SK-N-SH (cell line): ENCODE results near the gene SPOCK1. TPM values are rescaled to one million over a fixed set of nuclear protein-coding genes. Genes with fewer than 3 reads are reported as not detected.
A peak's percentile ranks its signal among the peaks of the same experiment; 100 is the strongest.

Experiments
- CTCF ChIA-PET: fragments of 300-600, 350-600 bp; formaldehyde crosslinking; extraction: SDS; loops from one replicate; lab custom pipeline; 2021; lab: Yijun Ruan, JAX
- POLR2A ChIA-PET: fragments of 350-600 bp; sonication (Branson Sonifier 250); formaldehyde crosslinking; extraction: SDS; loops from one replicate; lab custom pipeline; 2020; ENCODE audit warnings: antibody characterized with exemption, inconsistent platforms; lab: Yijun Ruan, JAX
- DNase-seq: peaks from one replicate; pipeline ENCODE4 v3.0.0; 2012
- H2AFZ ChIP-seq: fragments of 200-600 bp; sonication (generic); 2 replicates; pipeline ENCODE4 v1.8.1; 2016; ENCODE audit warnings: antibody characterized with exemption, mild to moderate bottlenecking, low read depth
- H3F3A ChIP-seq: fragments of 200-600 bp; sonication (generic); replicated peaks from 2 replicates; pipeline ENCODE3; 2016; ENCODE audit warnings: antibody characterized with exemption, mild to moderate bottlenecking; ENCODE audit not compliant: insufficient read depth
- H3K27ac ChIP-seq, 2 experiments: fragments of 200-500 bp in 1 of 2; fragments of 200-600 bp in 1 of 2; sonication (Bioruptor generic) in 1 of 2; sonication (generic), shearing (Covaris generic) in 1 of 2; 2 replicates each; pipeline versions ENCODE4 v1.5.1 to v1.6.1; 2014 to 2016; ENCODE audit warnings: low read depth in 2 of 2, inconsistent platforms in 1 of 2, low read length in 1 of 2, mild to moderate bottlenecking in 1 of 2, mixed read lengths in 1 of 2
- H3K27me3 ChIP-seq: fragments of 200-600 bp; sonication (generic), shearing (Covaris generic); 2 replicates; pipeline ENCODE4 v1.6.1; 2016; ENCODE audit warnings: mixed run types; ENCODE audit not compliant: insufficient read depth
- H3K36me3 ChIP-seq, 2 experiments: fragments of 200-500 bp in 1 of 2; fragments of 200-600 bp in 1 of 2; sonication (Bioruptor generic) in 1 of 2; sonication (generic) in 1 of 2; replicated peaks in 1 of 2; 2 replicates each; pipeline versions ENCODE3 to v1.5.1; 2014 to 2016; ENCODE audit warnings: low read length in 1 of 2, mild to moderate bottlenecking in 1 of 2; ENCODE audit not compliant: insufficient read depth in 2 of 2, control insufficient read depth in 1 of 2
- H3K4me1 ChIP-seq, 2 experiments: fragments of 200-500 bp in 1 of 2; fragments of 200-600 bp in 1 of 2; sonication (Bioruptor generic) in 1 of 2; sonication (generic), shearing (Covaris generic) in 1 of 2; 2 replicates each; pipeline versions ENCODE4 v1.5.1 to v1.6.1; 2014 to 2016; ENCODE audit warnings: low read depth in 1 of 2, low read length in 1 of 2, mixed run types in 1 of 2; ENCODE audit not compliant: insufficient read depth in 2 of 2, control insufficient read depth in 1 of 2
- H3K4me2 ChIP-seq: fragments of 200-600 bp; sonication (generic), shearing (Covaris generic); 2 replicates; pipeline ENCODE4 v1.6.1; 2017; ENCODE audit warnings: mixed run types
- H3K4me3 ChIP-seq, 2 experiments: fragments of 200-500 bp in 1 of 2; fragments of 200-600 bp in 1 of 2; sonication (Bioruptor generic) in 1 of 2; sonication (generic), shearing (Covaris generic) in 1 of 2; 2 replicates each; pipeline versions ENCODE4 v1.5.1 to v1.8.1; 2014 to 2016; ENCODE audit warnings: low read depth in 2 of 2, inconsistent platforms in 1 of 2, low read length in 1 of 2, mild to moderate bottlenecking in 1 of 2, mixed read lengths in 1 of 2, moderate library complexity in 1 of 2
- H3K79me2 ChIP-seq: fragments of 200-600 bp; sonication (generic); 2 replicates; pipeline ENCODE4 v1.8.1; 2017; ENCODE audit warnings: mild to moderate bottlenecking; ENCODE audit not compliant: insufficient read depth
- H3K9ac ChIP-seq: fragments of 200-600 bp; sonication (generic); 2 replicates; pipeline ENCODE4 v1.6.1; 2017; ENCODE audit warnings: mixed run types
- H3K9me2 ChIP-seq: fragments of 200-600 bp; sonication (generic); 2 replicates; pipeline ENCODE4 v1.6.1; 2017; ENCODE audit warnings: mixed run types
- H3K9me3 ChIP-seq: fragments of 200-600 bp; sonication (generic); 2 replicates; pipeline ENCODE4 v1.6.1; 2017; ENCODE audit warnings: mixed run types, mild to moderate bottlenecking, moderate library complexity
- H4K20me1 ChIP-seq: fragments of 200-600 bp; sonication (generic); 2 replicates; pipeline ENCODE4 v1.6.1; 2017; ENCODE audit warnings: mild to moderate bottlenecking, mixed run types; ENCODE audit not compliant: insufficient read depth
- CHD2 ChIP-seq: fragments of 150-350 bp; IDR thresholded peaks from 2 replicates; pipeline ENCODE4 v1.6.1; 2018; ENCODE audit warnings: low read length; ENCODE audit not compliant: partially characterized antibody
- FOXJ3 ChIP-seq: sonication (generic); formaldehyde crosslinking; IDR thresholded peaks from 2 replicates; pipeline ENCODE4 v1.5.1; 2020; ENCODE audit warnings: mild to moderate bottlenecking, missing genetic modification reagents
- IRF3 ChIP-seq: fragments of 150-350 bp; IDR thresholded peaks from 2 replicates; pipeline ENCODE4 v1.6.1; 2016; ENCODE audit warnings: mild to moderate bottlenecking, low read depth, low read length
- JUND ChIP-seq: IDR thresholded peaks from 2 replicates; pipeline ENCODE4 v1.4.0; 2012
- MEF2A ChIP-seq: IDR thresholded peaks from 2 replicates; pipeline ENCODE4 v1.4.0; 2012; ENCODE audit warnings: low read depth, borderline replicate concordance
- MXI1 ChIP-seq: IDR thresholded peaks from 2 replicates; pipeline ENCODE4 v1.6.1; 2012; ENCODE audit warnings: mild to moderate bottlenecking, low read depth, low read length, improper control_type of control experiment
- NRF1 ChIP-seq: IDR thresholded peaks from 2 replicates; pipeline ENCODE4 v1.6.1; 2012; ENCODE audit warnings: low read depth, mild to moderate bottlenecking, low read length
- PBX3 ChIP-seq: IDR thresholded peaks from 2 replicates; pipeline ENCODE4; 2012
- POLR2AphosphoS5 ChIP-seq: IDR thresholded peaks from 2 replicates; pipeline ENCODE4 v1.6.1; 2012; ENCODE audit warnings: low read depth, low read length
- REST ChIP-seq: IDR thresholded peaks from 2 replicates; pipeline ENCODE4 v1.6.1; 2012; ENCODE audit warnings: mild to moderate bottlenecking, low read depth, low read length, moderate library complexity
- TCF12 ChIP-seq: IDR thresholded peaks from 2 replicates; pipeline ENCODE4 v1.4.0; 2012
- TEAD4 ChIP-seq: IDR thresholded peaks from 2 replicates; pipeline ENCODE4 v1.4.0; 2012; ENCODE audit warnings: mild to moderate bottlenecking, borderline replicate concordance; ENCODE audit not compliant: insufficient read depth
- USF1 ChIP-seq: IDR thresholded peaks from 2 replicates; pipeline ENCODE4 v1.4.0; 2012; ENCODE audit warnings: low read depth, borderline replicate concordance
- ZBTB33 ChIP-seq: IDR thresholded peaks from 2 replicates; pipeline ENCODE4 v1.4.0; 2012; ENCODE audit warnings: low read depth, borderline replicate concordance
- WGBS: methylation state at CpG from one replicate; pipeline ENCODE4 v1.1.6; 2017; ENCODE audit warnings: low lambda C conversion rate; 5-methylcytosine and 5-hydroxymethylcytosine counted together
- polyA plus RNA-seq, 3 experiments: library from polyadenylated mRNA; depleted of rRNA; stranded (reverse); fragments of >200 nt; gene quantifications; 2 replicates each; pipeline ENCODE4 v1.2.3, GENCODE V29; 2012

SPOCK1 gene
- polyA plus RNA-seq, 1 of the 3 experiments (the other 2 are of a cell fraction) = 11.3 TPM

- CTCF ChIA-PET = no interaction called here
- Histone ChIP-seq H4K20me1 (no peaks in the 10 kb centered on the region), H3K79me2 (peaks cover 7% of the 10 kb centered on the region), H3K9me2 (no peaks in the 10 kb centered on the region), H3K36me3 (no peaks in the 10 kb centered on the region), H3K4me3 (no peak overlapping the region), H3K4me1 (peaks cover 0 to 17% of the 10 kb centered on the region in 2 experiments; a peak in 1 of 4 replicates), H2AFZ (no peak overlapping the region), H3F3A (peaks cover 5% of the 10 kb centered on the region), H3K27ac (no peak overlapping the region), H3K4me2 (no peak overlapping the region), H3K27me3 (no peaks in the 10 kb centered on the region), H3K9ac (no peak overlapping the region), H3K9me3 (no peaks in the 10 kb centered on the region)
- DNase-seq = peak; percentile 22
- no peak for TF ChIP-seq NRF1
- TF ChIP-seq POLR2AphosphoS5 = no peak
- peak; percentile 35 for TF ChIP-seq CHD2
- 73% methylated on average over 2 of the region's 2 CpGs for WGBS
- POLR2A ChIA-PET = no interaction called here
Measured at GRCh38 chr5:137275083-137275482, 224.0 kb downstream of the SPOCK1 start.

GRCh38 chr5:137273511-137273910, 225.6 kb downstream of the SPOCK1 start:
- Histone ChIP-seq H3K4me3 (no peak overlapping the region), H3K79me2 (peaks cover 5% of the 10 kb centered on the region), H3K9me3 (no peaks in the 10 kb centered on the region), H3K4me2 (no peak overlapping the region), H3K36me3 (no peaks in the 10 kb centered on the region), H3K27me3 (no peaks in the 10 kb centered on the region), H2AFZ (no peak overlapping the region), H3K9ac (no peak overlapping the region), H4K20me1 (no peaks in the 10 kb centered on the region), H3F3A (peaks cover 5% of the 10 kb centered on the region), H3K9me2 (no peaks in the 10 kb centered on the region), H3K27ac (no peak overlapping the region), H3K4me1 (peaks cover 0 to 15% of the 10 kb centered on the region in 2 experiments; a peak in 1 of 4 replicates)
- DNase-seq = no peak
- CTCF ChIA-PET = interaction anchor here (1.1 kb wide), 1 partner anchor 47 kb away, joined by 3 read pairs; no protein-coding TSS in a partner anchor
- POLR2A ChIA-PET = no interaction called here
- no peak for TF ChIP-seq MXI1
- WGBS = 31% methylated on average over 1 of the region's 1 CpG

- H3K27me3 ChIP-seq = no peaks in the 10 kb centered on the region
- POLR2A ChIA-PET = no interaction called here
- H3K4me2 ChIP-seq = no peak overlapping the region
- peaks cover 0 to 15% of the 10 kb centered on the region in 2 experiments; a peak in 1 of 4 replicates for H3K4me1 ChIP-seq
- H3K9ac ChIP-seq = no peak overlapping the region
- H3K9me2 ChIP-seq = no peaks in the 10 kb centered on the region
- H3K79me2 ChIP-seq = peaks cover 5% of the 10 kb centered on the region
- DNase-seq = no peak
- H3K4me3 ChIP-seq = no peak overlapping the region
- H3K36me3 ChIP-seq = no peaks in the 10 kb centered on the region
- CTCF ChIA-PET = no interaction called here
- H3K9me3 ChIP-seq = no peaks in the 10 kb centered on the region
- H3K27ac ChIP-seq = no peak overlapping the region
- H2AFZ ChIP-seq = no peak overlapping the region
- peaks cover 5% of the 10 kb centered on the region for H3F3A ChIP-seq
- H4K20me1 ChIP-seq = no peaks in the 10 kb centered on the region
- TF ChIP-seq TEAD4 (no peak), MEF2A (no peak), FOXJ3 (CRISPR knock-in tag) (no peak), TCF12 (no peak), ZBTB33 (no peak), PBX3 (no peak), IRF3 (no peak), USF1 (no peak), JUND (no peak), REST (no peak)
Measured at GRCh38 chr5:137272831-137273230, 226.3 kb downstream of the SPOCK1 start.
